Measurements from ENCODE around the gene FSHR.

Gene FSHR

DNA sequence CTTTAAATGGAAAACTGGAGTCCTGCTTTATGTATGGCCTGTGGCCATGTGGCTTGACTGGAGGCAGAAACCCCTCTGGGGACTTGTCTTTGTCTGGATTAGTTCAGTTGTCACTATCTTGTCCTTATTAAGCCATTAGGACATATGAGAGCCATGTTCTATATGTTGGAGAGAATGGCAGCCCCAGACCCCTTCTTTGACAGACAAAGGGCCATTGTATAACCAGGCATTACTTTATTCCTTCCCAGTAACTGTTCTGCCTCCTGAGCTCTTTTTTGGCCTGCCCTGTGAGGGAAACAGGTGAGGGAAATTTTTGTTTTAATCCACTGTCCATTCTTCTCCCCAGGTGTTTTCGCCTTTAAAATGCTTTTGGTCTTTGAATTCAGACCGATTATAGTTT is 43.3 kb downstream of the FSHR start:
- DNase-seq, result no peak

DNA sequence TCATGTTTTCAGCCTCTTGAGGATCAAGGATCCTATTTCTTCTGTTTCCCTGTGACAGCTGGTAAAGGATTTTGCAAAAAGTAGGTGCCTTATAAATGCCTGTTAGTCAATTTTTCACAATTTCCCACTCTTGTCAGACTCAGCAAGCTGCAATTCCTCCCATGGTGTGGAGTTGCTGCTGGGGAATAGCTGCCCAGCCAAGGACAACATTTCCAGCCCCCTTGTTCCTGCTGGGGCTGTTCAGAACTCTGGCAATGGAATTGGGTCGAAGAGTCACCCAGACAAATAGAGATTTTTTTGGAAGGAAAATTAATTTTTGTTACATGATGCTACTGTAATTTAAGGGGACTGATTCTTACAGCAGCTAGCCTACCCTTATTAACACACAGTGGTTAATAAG is 43.7 kb downstream of the FSHR start:
- DNase-seq, result no peak

DNA sequence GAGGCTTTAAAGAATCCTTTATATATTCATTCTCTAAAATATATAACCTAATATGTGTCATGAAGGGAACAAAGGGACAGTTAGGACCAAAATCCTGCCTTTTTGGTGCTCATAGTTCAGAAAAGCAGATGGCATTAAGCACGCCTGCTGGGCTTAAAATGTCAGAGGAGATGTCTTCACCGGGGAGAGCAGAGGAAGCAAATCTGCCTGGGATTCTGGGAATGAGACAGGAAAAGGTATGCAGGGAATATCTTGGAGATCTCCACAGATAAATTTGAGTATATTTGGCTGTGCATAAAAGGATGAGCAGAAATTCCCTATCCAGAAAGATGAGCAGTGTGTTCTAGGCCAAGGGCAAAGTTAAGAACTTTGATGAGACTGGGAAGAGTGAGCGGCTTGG is 45.5 kb downstream of the FSHR start:
- no peak for DNase-seq

DNA sequence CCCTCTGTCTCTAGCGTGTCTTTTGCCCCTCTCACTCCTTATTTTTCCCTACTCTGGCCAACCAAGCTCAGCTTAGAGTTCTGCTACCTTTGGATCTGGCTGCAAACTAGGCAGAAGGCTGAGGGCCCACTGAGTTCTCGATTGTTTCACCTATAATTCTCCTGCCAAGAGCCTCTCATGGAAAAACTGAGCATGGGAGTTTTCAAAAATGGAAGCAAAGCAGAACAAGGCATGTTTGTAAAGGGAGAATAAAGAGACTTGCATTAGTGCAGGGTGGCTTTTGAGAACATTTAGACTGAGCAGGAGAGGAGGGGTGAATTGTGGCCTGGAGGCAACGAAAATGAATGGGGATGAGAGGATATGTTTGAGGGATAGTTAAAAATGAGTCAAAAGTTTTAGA is 45.9 kb downstream of the FSHR start:
- no peak for DNase-seq

DNA sequence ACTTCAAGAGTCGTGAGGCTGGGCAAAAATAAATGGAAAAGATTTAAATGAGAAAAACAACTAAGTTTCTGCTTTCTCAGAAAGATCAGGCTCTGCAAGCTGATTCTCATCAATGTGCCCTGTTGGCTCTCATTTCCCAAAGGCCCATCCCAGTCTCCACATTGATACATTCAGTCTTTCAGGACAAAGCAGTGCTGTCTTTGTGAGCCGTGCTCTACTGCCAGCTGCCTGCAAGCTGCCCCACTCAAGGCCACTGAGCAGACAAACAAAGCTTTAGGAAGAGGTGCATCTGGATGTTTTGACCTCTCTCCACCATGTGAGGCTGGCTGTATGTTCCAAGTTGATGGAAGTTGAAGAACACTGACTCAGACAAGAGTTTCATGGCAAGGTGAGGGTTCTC is 48.8 kb downstream of the FSHR start:
- no peak for DNase-seq

DNA sequence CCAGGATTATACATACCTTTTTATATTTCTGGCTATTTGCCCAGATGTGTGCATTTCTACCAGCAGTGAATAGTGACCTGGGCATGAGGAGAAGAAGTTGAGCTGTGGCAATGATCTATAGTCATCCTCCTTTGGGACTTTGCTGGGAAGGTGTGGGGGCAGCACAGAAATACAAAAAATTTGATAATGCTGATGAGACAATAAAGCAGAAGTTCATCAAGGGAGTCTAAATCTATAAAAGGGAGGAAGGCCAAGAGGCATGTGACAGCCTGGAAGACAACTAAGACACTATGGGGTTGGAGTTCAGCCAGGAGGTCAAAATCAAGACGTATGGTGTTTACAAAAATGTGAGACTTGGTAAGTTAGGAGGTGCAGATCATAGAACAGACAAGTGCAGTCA is 52.2 kb downstream of the FSHR start:
- no peak for DNase-seq

DNA sequence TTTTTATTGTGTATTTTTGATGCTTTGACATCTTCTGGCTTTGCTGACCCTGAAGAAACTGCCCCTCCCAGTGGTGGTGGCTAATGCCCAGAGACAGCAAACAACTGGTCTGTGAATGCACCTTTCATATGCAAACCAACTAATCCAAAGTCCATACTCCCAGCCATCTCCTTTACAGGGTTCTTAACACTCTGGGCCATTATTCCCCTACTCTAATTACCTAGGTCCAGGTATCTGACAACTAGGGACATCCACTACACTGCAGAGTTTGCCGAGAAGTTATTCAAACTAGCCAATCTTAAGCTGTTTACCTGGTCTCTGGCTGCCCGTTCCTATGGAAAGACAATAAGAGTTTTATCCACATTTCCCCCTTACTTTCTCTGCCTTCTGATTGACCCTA is 73.6 kb downstream of the FSHR start:
- DNase-seq, result no peak

DNA sequence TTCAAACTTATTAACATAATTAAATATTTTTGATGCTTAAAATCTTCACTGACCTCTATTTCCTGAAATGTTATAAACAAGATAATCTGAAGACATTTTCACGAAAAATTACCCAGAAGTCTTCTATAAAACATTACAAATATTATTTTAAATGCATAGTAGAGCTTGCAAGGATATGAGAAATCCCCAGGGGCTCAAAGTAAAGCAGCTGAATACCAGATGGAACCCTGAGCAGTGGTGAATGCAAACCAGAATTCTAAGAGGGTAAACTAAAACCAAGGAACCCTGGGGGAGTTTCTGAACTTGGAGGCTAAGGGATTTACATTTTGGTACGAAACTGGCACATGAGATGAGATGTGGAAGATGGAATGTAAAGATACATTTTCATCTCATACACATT is 83.6 kb downstream of the FSHR start:
- no peak for DNase-seq

DNA sequence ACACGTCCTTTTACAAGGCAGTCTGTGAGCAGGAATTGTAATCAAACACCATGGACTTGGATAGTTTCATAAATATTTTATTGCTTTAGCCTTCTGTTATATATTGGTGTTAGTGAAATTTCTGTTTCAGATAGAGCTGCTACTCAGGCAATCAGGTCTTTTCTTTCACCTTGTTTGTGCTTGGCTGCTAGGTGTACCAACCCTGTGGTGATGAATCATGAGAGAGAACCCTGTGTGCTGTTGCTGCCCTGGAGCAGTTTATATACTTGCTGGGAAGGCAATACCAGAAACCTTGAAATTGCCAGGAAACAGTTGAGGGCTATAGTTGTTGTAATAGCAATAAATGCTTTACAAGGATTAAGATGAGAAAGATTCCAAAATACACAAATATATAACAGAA is 84.5 kb downstream of the FSHR start:
- DNase-seq, result no peak

DNA sequence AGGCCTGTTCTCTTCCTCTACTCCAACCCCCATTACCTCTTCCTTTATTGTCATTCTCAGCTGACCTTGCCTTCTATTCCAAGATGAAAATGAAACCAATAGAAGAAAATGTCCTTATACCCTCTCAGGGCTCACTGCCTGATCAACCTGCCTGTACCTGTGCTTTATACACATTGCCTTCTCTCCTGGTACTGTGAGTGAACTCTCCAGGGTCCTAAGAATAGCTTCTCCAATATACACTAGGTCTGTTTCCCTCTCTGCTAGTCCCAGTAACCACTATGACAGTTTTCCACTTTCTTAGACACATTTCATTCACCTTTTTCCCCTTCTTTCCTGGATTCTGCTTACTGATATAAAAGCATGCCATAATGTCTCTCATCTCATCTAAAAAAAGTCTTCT is 85.7 kb downstream of the FSHR start:
- no peak for DNase-seq

DNA sequence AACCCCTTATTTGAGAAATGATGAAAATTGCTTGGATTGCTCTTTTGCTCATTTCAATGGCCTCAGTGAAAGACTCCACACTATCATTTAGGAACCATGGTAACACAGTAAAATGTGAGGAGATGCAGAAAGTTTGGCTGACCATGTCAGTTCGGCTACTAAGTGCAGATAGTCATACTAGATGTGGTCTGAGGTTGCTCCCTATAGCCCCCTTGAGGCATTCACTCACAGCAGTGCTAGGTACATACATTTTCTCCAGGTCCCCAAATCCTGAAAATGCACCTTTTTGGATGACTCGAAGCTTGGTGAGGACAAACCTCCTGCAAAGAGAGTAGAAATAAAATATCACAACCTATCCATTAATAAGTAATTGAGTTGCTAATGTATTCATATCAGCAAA is 86.3 kb downstream of the FSHR start:
- DNase-seq, result no peak

DNA sequence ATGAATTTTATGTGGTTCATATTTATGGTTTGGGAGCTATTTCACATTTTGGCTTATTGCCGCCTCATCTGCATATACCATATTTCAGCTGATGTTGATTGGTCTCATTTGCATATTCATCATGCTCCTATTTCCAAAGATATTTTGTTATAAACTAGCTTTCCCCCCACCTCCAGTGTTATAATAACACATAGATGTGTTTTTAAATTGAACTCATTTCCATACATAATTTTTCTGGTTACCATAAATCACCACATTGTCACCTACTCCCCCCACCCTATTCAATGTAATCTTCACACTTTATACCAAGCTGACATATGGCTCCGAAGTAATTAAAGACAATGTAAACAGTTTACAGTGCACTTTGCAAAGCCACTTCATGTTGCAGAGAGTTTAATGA is 101.2 kb downstream of the FSHR start:
- no peak for DNase-seq

DNA sequence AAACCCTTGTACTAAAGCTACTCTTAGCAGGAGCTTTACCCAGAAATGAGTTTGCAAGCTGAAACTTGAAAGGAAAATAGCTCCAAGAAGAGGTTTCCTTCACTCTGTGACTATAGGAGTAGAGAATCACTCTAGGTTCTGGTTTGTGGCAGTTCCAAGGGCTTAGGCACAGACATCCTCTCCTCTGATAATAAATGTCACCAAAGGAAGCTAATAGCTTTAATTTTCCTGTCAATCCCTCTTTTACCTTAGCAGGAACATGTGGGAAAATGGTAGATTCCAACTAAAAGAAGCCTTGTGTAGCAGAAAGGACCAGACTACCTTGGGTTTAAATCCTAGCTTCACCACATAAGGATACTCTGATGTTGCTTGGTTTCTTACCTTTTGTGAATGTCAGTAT is 104.0 kb downstream of the FSHR start:
- no peak for DNase-seq

DNA sequence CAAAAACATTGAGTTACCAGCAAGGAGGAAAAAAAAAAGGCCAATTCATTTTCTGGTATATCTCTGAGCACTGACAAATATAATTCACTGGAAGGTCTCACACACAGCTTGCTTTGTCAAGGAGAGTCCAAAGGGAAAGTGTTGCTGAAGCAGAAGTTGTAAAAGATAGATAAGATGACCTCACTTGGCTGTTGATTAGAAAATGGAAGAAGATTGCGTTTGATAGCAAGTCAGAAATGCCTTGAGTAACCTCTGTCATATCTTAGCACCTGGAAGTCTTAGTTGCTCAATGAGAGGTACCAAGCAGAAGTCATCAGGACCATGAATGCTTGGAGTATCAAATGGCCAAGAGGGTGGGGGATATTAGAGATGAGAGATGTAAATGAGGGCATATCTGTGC is 105.2 kb downstream of the FSHR start:
- no peak for DNase-seq

DNA sequence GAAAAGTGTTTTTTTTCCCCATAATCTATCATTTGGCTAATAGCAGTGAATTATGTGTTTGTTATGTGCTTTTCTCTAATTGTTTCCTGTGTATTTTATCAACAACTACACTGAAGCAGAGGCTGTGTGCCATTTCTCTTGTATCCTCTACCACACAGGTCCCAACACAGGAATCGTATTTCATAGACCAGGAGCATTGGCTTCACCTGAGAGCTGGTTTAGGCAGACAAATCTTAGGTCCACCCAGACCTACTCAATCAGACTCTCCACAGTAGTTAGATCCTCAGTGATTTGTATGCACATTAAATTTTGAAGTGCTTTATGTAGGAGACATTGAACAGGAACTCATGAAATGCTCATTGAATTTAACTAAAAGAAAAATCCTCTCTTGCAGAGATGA is 109.2 kb downstream of the FSHR start:
- no peak for DNase-seq

DNA sequence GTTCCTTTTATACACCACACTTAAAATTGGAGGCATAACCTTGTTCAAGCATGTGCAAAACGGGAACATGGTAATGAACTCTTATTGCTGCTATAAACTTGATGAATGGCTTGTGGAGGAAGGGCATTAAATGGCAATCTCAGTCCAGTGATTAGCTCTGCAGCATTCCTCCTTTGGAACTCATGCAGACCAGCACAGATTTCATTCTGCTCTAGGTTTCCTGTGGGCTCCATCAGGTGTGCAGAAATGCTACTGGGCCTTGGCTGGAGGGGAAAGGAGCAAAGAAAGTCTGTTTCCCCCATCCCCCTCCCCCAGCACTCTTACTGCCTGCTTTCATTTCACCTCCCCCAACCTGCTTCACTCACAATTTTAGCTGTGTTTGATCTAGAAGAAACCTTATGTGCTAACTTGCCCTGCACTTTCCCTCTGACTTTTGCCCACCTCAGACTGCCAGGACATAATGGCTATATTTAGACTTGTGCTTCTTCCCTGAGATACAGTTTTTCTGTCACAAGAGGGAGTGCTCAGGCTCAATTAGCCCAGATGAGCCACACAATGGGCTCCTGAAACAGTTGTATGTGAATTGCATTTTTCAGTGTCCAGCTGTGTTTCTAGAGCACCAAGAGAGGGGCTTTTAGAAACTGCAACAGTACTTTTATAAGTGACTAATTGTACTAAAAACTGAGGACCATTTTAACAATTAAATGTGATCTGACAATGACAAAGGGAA is 109.8 kb downstream of the FSHR start:
- no peak for DNase-seq

DNA sequence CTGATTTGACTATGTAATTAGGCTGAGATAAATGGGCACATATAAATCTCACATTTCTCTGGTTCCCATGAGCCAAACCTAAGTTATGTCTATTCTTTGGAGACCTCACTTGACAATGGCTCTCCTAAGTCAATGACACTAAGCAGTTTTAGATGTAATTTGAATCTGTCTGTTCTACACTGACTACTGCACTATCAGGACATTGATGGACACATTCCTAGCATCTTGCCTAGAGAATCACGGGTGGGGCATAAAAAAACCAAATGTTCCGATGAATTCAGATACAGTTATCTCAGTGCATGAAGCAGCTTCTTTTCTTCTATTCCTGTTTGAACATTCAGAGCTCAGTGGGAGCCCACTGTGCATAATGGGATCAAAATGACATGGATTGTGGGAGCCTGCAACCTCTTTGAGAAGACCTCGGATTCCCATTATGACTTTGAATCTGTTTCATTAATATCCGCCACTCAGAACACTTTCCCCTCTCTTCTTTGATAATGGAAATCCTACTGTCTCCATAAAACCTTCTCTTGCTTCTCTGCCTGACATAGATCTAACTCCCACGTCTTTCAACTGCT is 110.8 kb downstream of the FSHR start:
- DNase-seq, result no peak

DNA sequence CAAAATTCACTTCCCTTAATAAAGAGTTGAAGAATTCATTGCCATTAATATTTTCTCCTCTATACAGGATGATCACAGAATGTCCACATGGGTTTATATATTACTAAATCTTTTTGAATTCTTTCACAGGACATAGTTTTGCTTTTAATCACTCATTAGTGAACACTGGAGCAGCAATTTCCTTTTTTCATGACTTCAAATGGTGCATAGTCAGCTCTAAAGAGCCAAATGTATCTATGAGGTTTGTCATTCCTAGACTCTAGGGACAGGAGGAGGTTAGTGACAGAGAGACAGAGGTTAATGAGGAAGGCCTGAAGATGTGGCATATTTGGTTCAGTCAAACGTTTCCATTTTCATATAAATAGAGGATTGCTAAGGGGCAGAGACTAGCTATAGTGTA is 111.8 kb downstream of the FSHR start:
- DNase-seq, result no peak

DNA sequence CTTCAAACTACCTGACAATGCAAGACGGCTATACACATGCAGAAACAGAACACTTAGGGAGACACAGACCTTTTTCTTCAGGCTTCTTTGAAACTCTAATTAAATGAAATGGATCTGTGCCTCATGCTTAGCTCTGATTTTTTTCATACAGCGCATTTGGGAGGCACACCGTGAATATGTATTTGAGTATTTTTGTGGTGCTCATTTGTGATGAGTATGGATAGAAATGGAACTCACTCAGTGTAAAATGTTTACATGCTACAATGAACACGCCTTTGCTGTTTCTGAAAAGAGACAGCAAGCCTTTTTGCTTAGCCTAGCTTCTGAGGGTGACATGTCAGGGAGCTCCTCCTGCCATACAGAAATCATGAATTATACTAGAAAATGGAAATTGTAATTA is 113.3 kb downstream of the FSHR start:
- no peak for DNase-seq

DNA sequence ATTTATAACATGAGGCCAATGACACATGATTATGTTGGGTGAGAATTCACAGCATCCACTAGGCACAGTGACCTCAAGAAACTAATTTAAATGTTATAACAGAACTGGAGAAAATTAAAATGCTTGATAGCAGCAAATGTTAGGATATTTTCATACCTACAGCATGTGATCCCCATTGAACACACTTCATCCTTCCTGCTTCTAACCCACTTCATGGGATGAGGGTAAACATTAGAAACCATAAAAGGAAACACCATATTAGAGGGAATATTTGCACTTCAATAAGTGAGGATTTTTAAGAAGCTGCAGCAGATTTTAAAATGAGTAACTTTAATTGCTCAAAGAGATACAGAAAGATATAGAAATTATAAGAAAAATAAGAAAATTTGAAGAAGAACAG is 117.1 kb downstream of the FSHR start:
- DNase-seq, result no peak

DNA sequence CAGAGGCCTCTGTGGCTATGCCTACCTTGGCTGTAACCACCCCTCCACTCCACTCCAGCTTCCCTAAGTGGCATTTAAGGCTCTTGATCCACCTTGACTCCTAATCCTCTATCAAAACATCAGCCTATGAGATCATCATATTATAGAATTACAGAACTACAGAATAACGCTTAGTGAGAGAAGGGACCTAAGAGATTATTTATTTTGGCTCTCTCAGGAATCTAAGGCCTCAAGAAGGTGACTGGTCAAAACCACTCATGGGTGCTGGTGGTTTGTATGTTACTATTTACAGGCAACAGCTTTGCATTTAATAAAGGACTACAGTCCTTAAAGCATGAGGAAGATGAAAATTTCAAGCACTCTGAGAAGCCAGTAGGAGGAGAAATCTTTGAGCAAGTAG is 118.8 kb downstream of the FSHR start:
- no peak for DNase-seq

DNA sequence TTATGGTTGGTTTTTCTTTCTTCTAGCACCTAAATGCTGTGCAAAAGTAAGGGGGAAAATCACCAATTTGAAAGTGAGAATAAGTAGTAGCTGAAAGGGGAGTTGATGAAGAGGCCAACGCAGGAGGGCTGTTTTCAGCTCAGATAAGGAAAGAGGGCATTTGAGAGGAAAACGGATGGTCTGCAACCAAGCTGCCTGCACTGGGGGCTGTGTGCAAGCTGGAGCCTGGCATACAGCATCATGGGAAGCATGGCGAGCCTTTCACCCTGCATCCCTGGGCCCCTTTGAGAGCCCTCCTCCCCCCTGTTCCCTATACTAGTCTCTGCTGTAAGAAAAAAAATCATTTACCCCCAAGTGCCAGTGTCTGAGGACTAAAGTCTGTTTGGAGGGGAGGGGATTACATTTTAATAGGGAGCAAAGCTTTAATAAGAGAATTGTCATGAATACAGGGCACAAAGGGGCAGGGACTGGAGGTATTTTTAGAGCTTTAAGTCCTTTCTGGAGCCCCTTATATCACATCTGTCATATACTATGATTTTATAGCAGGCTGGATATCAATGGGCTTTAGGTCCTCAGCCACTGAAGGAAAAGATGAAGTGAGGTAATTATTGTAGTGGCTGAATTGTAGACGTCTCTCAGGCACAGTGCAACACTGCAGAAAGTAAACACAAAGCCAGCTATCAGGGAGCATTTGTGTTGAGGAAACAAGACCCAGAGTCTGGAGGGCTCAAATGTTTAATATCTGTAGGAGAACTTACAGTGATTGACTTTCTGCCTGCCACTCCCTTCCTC is 120.7 kb downstream of the FSHR start:
- no peak for DNase-seq

DNA sequence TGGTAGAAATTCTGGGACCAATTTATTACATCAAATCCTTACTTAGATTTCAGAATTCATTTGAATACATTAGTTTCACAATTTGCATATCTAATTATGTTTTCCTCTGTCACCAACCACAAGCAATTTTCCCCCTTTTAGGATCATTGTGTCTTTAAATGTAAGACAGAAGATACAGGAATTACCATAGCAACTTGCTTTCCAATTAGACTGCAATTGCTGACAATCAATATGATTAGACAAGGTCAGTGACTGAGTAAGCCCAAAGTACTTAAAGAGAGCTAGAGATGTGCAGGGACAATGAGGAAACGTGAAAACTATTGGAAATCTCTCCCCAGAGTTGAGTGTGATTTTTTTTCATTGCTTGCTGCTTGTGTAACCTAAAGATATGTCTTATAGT is 121.4 kb downstream of the FSHR start:
- DNase-seq, result no peak

DNA sequence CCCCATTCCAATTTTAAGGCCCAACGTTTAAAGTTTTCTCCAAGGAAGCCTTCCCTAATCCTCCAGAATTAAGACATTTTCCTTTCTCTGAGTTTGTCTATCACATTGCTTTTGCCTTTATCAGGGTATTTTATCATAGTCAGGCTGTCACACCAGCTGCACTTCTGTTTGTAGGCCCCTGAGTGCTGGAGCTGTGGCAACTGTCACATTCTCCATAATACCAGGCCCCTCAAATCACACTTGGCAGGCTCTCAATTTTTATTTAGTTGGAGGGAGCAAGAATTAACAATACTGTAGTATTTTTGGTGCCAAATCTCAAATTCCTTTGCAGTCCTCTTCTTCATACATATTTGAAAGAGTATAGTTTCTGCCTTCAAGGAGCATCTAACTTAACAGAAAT is 122.2 kb downstream of the FSHR start:
- no peak for DNase-seq

DNA sequence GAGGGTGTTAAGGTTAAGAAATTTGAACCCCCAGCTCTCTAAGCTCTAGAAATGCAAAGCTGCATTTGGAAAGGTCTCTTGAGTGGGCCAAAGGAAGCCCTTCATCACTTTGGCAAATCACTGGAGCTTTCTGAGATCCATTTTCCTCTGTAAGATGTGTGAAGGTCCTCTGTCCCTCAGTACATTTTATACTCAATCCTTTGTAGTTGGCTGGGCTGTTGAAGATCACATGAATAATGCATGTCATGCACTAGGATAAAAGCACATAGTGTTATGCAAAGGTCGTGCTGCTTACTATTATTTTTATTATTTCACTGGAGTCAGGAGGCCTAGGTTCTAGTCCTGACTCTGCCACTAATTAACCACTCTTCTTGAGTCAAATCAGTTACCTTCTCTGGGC is 124.9 kb downstream of the FSHR start:
- no peak for DNase-seq

Data from CD4-positive, alpha-beta T cell treated with Interleukin-17A for 1 hour (primary cell).